Panc1 (cell line): ENCODE results near the gene AOC2. TPM values are rescaled to one million over a fixed set of nuclear protein-coding genes. Genes with fewer than 3 reads are reported as not detected.

Experiments
- ATAC-seq: fragments of 200-7000 bp; cut with Tn5 transposase; 2 replicates; pipeline ENCODE4 v1.9.1; 2020; ENCODE audit warnings: mild to moderate bottlenecking, moderate library complexity
- BruUV-seq: library from RNA; stranded (reverse); fragments of 400-500 nt; replicated peaks from 2 replicates; lab custom pipeline; 2021; lab: Mats Ljungman, UMichigan
- CTCF ChIA-PET: fragments of 300-600 bp; sonication (Branson Sonifier 250); formaldehyde crosslinking; loops from one replicate; lab custom pipeline; 2022; ENCODE audit warnings: antibody characterized with exemption; lab: Charles Lee
- POLR2A ChIA-PET: fragments of 300-600 bp; sonication (Branson Sonifier 250); formaldehyde crosslinking; loops from one replicate; lab custom pipeline; 2022; ENCODE audit warnings: antibody characterized with exemption; lab: Charles Lee
- DNase-seq: peaks from one replicate; pipeline ENCODE4 v3.0.0-alpha.2; 2010; ENCODE audit warnings: low read depth, low spot score
- H3K27ac ChIP-seq: 2 replicates; pipeline ENCODE4 v1.5.1; 2011; ENCODE audit warnings: mild to moderate bottlenecking, low read length, inconsistent platforms
- H3K27me3 ChIP-seq: fragments of 200-500 bp; sonication (Bioruptor generic); 2 replicates; pipeline ENCODE4 v1.6.0; 2014; ENCODE audit warnings: low read length, inconsistent platforms; ENCODE audit not compliant: control insufficient read depth, insufficient read depth
- H3K36me3 ChIP-seq: fragments of 200-500 bp; sonication (Bioruptor generic); 2 replicates; pipeline ENCODE4 v1.5.1; 2014; ENCODE audit warnings: inconsistent platforms, mild to moderate bottlenecking, low read length, moderate library complexity; ENCODE audit not compliant: control insufficient read depth, insufficient read depth
- H3K4me1 ChIP-seq: 2 replicates; pipeline ENCODE4 v1.5.1; 2011; ENCODE audit warnings: inconsistent platforms, mild to moderate bottlenecking, low read length, moderate library complexity; ENCODE audit not compliant: control insufficient read depth, insufficient read depth
- H3K4me3 ChIP-seq, 2 experiments: 2 replicates each; pipeline ENCODE4 v1.5.1; 2011 to 2012; ENCODE audit warnings: low read depth in 2 of 2, low read length in 2 of 2, mild to moderate bottlenecking in 2 of 2, inconsistent platforms in 1 of 2, moderate library complexity in 1 of 2
- H3K9me3 ChIP-seq: fragments of 200-500 bp; sonication (Bioruptor generic); 2 replicates; pipeline ENCODE4 v1.5.1; 2014; ENCODE audit warnings: low read depth, mild to moderate bottlenecking, inconsistent platforms, low read length, moderate library complexity; ENCODE audit not compliant: control insufficient read depth, insufficient read depth
- CTCF ChIP-seq: fragments of 450-650 bp; IDR thresholded peaks from 2 replicates; pipeline ENCODE4 v1.5.1; 2017; ENCODE audit warnings: mild to moderate bottlenecking
- POLR2AphosphoS5 ChIP-seq: IDR thresholded peaks from 2 replicates; pipeline ENCODE4 v1.6.1; 2012; ENCODE audit warnings: mild to moderate bottlenecking, low read depth, low read length, moderate library complexity
- REST ChIP-seq, 2 experiments: IDR thresholded peaks; 2 replicates each; pipeline ENCODE4 v1.6.1; 2011 to 2012; ENCODE audit warnings: low read depth in 2 of 2, control low read depth in 1 of 2, low read length in 1 of 2, mild to moderate bottlenecking in 1 of 2, moderate library complexity in 1 of 2; ENCODE audit not compliant: insufficient read depth in 1 of 2
- SIN3A ChIP-seq: IDR thresholded peaks from 2 replicates; pipeline ENCODE4 v1.6.1; 2012; ENCODE audit warnings: low read depth, mild to moderate bottlenecking, low read length, moderate library complexity, borderline replicate concordance; ENCODE audit not compliant: insufficient read depth
- TCF7L2 ChIP-seq: IDR thresholded peaks from 2 replicates; pipeline ENCODE4 v1.6.1; 2011; ENCODE audit warnings: mild to moderate bottlenecking, low read depth, low read length, inconsistent platforms
- in situ Hi-C: cut with HindIII; loops from 2 replicates; pipeline ENCODE4 v1.10.0; 2016; ENCODE audit warnings: low sequenced_read_pairs, low pct_unique_long_range_greater_than_20kb
- intact Hi-C: fragments of 100-400 bp; cut with micrococcal nuclease; formaldehyde crosslinking; loops from one replicate; pipeline ENCODE4 v1.10.0; 2022; ENCODE audit not compliant: unreplicated experiment
- total RNA-seq: library from RNA; stranded (reverse); gene quantifications from one replicate; pipeline ENCODE4 v1.2.1, GENCODE V29; 2021; ENCODE audit not compliant: unreplicated experiment

AOC2 gene
- total RNA-seq, 1 experiment from 2014 or later = 0.85 TPM

DNA sequence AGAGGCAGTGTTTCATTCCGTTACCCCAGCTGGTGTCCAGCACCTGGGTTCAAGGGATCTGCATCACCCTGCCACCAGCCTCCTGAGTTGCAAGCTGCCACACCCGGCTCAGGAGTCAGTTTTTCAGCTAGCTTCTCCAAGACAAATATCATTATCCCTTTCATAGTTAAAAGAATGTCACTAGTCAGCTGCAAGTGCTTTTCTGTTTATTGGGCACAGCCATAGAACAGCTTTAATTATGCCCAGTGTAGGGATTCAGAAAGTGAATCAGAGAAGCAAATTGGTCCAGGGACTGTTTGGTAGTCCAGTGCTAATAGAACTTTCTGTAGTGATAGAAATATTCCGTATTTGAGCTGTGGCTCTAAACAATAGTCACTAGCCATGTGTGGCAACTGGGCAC lies 3.7 kb downstream of the AOC2 start:
- no peaks in the 10 kb centered on the region for H3K36me3 ChIP-seq
- no peaks in the 10 kb centered on the region for H3K9me3 ChIP-seq
- intact Hi-C loops = loop anchor here (5.0 kb wide), 1 partner anchor 89 kb away; no protein-coding TSS in a partner anchor
- CTCF ChIA-PET = interaction anchor here (0.6 to 0.7 kb wide), 2 partner anchors 63 to 165 kb away, joined by 4 to 5 read pairs; no protein-coding TSS in a partner anchor
- BruUV-seq = no TSS peak
- H3K4me3 ChIP-seq = no peak overlapping the region
- POLR2A ChIA-PET = no interaction called here
- ATAC-seq = no peak
- no peaks in the 10 kb centered on the region for H3K27me3 ChIP-seq
- TF ChIP-seq SIN3A (no peak), POLR2AphosphoS5 (no peak), TCF7L2 (no peak), REST (IDR thresholded peaks at IDR 0.05; ENCODE audit: insufficient read depth in 1 of 2, low read depth in 2 of 2, low read length in 1 of 2) (no peak), CTCF (no peak)
- H3K27ac ChIP-seq = no peak overlapping the region
- in situ Hi-C loops = no loop called here
- no peak for DNase-seq
- no peaks in the 10 kb centered on the region for H3K4me1 ChIP-seq

DNA sequence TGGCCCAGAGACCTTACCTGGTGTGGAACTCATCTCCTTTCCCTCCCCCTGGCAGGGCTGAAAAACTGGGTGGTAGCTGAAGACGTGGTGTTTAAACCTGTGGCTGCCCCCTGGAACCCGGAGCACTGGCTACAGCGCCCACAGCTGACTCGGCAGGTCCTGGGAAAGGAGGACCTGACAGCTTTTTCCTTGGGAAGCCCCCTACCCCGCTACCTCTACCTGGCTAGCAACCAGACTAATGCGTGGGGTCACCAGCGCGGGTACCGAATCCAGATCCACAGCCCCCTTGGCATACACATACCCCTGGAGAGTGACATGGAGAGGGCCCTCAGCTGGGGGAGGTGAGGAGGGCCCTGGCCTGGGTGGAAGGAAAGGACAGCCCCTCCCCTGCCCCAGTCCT lies 4.7 kb downstream of the AOC2 start:
- no TSS peak for BruUV-seq
- intact Hi-C loops (loop anchor here (5.0 kb wide), 1 partner anchor 88 kb away; no protein-coding TSS in a partner anchor), in situ Hi-C loops (no loop called here)
- POLR2A ChIA-PET = no interaction called here
- DNase-seq (no peak), ATAC-seq (no peak)
- Histone ChIP-seq H3K27ac (no peak overlapping the region), H3K27me3 (no peaks in the 10 kb centered on the region), H3K4me3 (no peak overlapping the region), H3K4me1 (no peaks in the 10 kb centered on the region), H3K9me3 (no peaks in the 10 kb centered on the region), H3K36me3 (no peaks in the 10 kb centered on the region)
- TF ChIP-seq REST (IDR thresholded peaks at IDR 0.05; ENCODE audit: insufficient read depth in 1 of 2, low read depth in 2 of 2, low read length in 1 of 2) (no peak), SIN3A (no peak), POLR2AphosphoS5 (no peak), TCF7L2 (no peak), CTCF (no peak)
- CTCF ChIA-PET = interaction anchor here (0.6 kb wide), 1 partner anchor 83 kb away, joined by 7 read pairs; no protein-coding TSS in a partner anchor
